NCI-H1048 (cell line): Measurements from ENCODE around the gene THAP3.
A peak's percentile ranks its signal among the peaks of the same experiment; 100 is the strongest.
"Not testable (repeated sequence)": the region's sequence is repeated elsewhere in the genome, so short reads cannot be mapped to it uniquely, and the experiment has no call there.

Source experiments
- DNase-seq: peaks from one replicate; lab custom pipeline; 2025; lab: John Stamatoyannopoulos, UW

Gene THAP3

GRCh38 chr1:6591222-6591621, 33.4 kb upstream of the THAP3 start:
- DNase-seq, result no peak

- no peak for DNase-seq
These were observed 33.0 kb upstream of the THAP3 start for GRCh38 chr1:6591644-6592043.

DNA sequence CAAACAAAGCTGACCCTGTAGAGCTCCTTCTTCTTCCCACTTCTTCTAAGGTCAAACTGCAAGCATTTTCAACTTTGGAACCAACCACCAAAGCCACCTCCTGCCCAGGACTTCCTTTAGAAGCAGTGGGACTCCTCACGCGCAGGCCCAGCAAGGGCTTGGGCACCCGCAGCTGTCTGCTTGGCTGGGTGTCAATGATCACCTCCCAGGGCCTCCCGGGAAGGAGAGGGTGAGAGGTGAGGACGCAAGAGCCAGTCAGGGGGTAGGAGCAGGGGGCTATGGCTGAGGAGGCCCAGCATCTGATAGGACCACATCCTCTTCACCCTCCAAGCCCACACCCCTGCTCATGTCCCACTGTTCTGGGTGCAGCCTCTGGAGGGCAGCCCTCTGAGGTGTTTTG, 32.2 kb upstream of the THAP3 start:
- no peak for DNase-seq

- no peak for DNase-seq
These were observed 31.6 kb upstream of the THAP3 start for GRCh38 chr1:6592865-6593593.

DNA sequence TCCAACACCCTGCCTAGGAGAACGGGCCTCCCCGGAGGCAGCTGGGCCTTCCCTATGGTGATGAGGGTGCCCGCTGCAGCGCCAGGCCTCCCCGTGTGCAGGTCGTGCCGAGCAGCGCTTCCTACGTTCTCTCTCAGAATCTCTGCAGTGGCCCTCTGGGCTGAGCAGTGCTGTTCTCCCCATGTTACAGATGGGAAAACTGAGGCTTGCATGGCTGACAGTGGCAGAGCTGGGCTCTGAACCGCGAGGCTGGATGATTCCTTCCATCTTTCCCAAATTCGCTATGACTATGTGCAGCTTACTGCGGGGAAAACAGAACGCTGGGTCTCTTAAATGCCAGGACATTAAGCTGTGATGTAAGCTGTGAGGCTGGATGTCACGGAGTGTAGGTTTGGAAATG, 30.9 kb upstream of the THAP3 start:
- DNase-seq, result no peak

GRCh38 chr1:6594977-6595740, 29.5 kb upstream of the THAP3 start:
- no peak for DNase-seq

DNA sequence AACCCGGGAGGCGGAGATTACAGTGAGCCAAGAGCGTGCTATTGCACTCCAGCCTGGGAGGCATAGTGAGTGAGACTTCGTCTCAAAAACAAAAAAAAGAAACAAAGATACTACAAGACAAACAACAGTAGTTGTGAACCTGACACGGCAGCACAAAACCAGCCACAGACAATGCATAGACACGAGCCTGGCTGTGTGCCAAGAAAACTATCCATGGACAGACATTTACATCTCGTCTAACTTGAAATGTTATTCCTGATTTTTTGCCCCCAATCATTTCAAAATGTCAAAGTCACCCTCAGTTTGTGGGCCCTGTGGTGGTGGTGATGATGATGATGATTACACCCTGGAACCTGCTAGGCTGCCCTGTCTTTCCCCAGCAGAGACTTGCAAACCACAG, 28.3 kb upstream of the THAP3 start:
- DNase-seq, result no peak

DNA sequence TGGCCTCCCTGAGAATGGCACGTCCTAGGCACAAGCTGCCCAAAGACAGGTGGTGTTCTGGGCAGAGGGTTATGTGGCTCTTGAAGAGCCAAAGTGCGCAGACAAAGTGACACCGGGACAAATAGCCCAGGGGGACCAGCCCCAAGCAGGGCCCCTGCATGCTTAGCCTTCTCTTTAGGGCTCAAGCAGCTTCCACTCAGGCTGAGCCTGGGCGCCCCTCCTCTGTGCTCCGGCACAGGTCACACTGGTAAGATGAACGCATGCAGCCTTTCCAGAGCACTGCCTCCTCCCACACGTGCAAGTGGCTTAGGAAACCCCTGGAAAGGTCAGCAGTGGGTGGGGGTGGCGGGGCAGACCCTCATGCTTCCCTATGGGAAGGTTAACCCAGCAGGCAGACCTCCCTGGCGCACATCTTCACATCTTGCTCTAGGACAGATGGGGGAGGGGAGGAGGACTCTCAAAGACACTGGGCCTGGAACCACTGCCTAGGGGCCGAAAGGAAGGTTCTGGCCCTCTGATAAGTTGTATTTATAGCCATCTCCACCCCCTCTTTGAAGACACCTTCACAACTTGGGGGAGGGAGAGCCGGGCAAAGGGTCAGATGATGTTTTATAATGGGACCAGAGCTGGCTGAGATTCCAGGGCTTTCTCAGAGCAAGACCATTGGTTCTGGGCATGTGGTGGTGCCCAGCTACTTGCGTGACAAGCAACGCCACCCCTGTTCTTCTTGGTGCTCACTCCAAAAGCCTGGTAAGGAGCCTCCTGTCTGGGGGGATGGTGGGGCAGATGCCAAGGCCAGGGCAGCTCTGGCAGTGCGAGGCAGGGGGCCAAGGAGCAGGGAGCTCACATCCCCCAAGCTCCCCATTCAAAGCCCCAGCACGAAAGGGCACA, 27.5 kb upstream of the THAP3 start:
- no peak for DNase-seq

GRCh38 chr1:6597777-6598131, 26.9 kb upstream of the THAP3 start:
- no peak for DNase-seq

- no peak for DNase-seq
These were observed 25.3 kb upstream of the THAP3 start for GRCh38 chr1:6599141-6599975.

DNA sequence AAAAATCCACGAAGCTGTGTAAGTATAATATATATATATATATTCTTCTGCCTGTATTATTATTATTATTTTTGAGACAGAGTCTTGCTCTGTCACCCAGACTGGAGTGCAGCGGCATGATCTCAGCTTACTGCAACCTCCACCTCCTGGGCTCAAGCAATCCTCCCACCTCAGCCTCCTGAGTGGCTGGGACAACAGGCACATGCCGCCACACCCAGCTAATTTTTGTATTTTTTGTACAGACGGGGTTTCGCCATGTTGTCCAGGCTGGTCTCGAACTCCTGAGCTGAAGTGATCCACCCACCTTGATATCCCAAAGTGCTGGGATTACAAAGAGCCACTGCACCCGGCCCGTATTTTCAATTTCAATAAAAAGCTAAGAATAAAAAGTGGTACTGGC, 24.7 kb upstream of the THAP3 start:
- not testable (repeated sequence) for DNase-seq

GRCh38 chr1:6600410-6601048, 24.1 kb upstream of the THAP3 start:
- DNase-seq, result no peak

DNA sequence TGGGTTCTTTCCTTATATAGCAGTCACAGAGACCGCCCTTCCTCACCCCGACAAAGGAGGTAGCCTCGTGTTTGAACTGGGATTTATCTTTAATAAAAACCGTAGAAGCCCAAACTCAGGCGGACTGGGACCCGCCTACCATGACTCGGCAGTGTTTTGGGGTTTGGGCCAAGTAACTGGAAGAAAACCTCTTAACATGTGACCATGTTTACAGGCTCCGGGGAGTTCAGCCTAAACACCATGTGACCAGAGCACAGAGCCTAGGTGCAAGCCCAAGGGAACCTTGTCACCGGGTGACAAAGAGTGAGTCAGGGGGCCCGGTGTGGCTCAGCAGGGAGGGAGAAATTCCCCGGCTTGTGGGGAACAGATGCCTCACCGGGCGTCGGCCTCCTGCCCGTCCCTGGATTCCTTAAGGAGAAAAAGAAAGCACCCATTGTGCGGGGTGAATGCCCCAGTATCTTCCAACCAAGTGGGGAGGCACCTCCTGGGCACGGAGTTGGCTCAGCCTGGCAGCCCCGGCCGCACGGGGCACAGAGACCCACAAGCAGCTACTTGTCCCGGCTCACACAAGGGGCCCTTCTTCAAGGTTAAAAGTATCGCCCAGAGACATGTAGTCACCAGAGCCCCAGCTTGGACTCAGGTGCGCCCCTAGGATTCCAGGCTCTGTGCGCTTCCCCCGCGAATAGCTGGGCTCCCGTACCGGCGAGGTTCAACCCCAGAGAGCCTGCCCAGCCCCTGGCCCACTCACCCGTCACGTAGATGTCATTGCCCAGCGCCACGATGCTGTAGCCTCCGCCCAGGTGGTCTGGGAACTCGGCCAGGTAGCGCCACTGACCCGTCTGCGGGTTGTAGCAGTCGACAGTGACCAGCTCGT, 23.4 kb upstream of the THAP3 start:
- no peak for DNase-seq

- no peak for DNase-seq
These were observed 22.6 kb upstream of the THAP3 start for GRCh38 chr1:6601923-6602668.

GRCh38 chr1:6602669-6603237, 21.9 kb upstream of the THAP3 start, which contains the start of gene KLHL21:
KLHL21 (minus strand) TSS chr1:6602869; CDS start chr1:6602817, 52 bp downstream.
- DNase-seq, result peak; percentile 76

- DNase-seq, result peak; percentile 61
These were observed 21.3 kb upstream of the THAP3 start for GRCh38 chr1:6603238-6603914.

DNA sequence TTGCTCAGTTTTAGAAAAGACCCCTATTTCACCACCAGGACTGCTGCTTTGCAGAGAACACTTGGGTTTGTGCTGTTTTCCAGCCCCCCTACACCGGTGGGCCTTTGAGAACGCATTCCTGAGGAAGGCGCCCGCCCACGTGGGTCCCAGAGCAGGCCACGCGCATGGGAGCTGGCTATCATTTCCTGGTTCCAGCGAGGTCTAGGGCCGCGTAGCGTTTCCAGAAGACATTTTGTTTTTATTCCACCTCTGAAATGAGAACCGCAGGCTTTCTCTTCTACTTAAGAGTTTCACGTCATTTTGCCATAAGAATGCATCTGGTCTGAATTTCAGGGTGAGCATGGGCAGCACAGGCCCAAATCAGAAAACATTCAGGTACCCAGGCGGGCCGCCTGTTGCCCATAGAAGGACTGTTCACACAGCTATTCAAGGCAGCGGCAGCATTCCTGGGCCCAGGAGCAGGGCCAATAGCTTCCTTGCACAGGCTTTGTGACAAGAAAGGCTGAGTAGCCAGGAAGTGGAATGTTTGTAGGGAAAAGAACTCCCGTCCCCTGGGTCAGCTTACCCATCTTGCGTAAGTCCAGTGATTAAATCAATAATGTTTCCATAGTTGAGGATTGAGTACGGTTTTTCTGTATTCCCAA, 20.6 kb upstream of the THAP3 start:
- no peak for DNase-seq
